Measurements from ENCODE around the gene COMMD1.

- TF ChIP-seq CTCF (IDR thresholded peaks at IDR 0.05) = no peak
- TF ChIP-seq POLR2A (IDR thresholded peaks at IDR 0.05) = no peak
Measured at GRCh38 chr2:61906186-61906470, 654 bp downstream of the COMMD1 start.
